Astrocyte of the cerebellum (primary cell): ENCODE data around the gene NKAIN4.
"Not testable (repeated sequence)": the region's sequence is repeated elsewhere in the genome, so short reads cannot be mapped to it uniquely, and the experiment has no call there.

Source experiments
- DNase-seq: peaks from one replicate; pipeline ENCODE4 v3.0.0-alpha.2; 2011; ENCODE audit warnings: low read depth
- H3K4me3 ChIP-seq: 2 replicates; pipeline ENCODE4 v1.5.1; 2011; ENCODE audit warnings: mild to moderate bottlenecking, low read depth, low read length, moderate library complexity
- CTCF ChIP-seq: IDR thresholded peaks from 2 replicates; pipeline ENCODE4 v1.5.1; 2012; ENCODE audit warnings: low read length, low read depth, moderate library complexity, mild to moderate bottlenecking; ENCODE audit errors: missing control alignments
- in situ Hi-C: cut with HindIII; loops from 2 replicates; pipeline ENCODE4 v1.10.0; 2017; ENCODE audit warnings: low sequenced_read_pairs

NKAIN4 gene

GRCh38 chr20:63253438-63254231, 628 bp downstream of the NKAIN4 start:
- in situ Hi-C loops = no loop called here
- no peak for TF ChIP-seq CTCF
- H3K4me3 ChIP-seq = no peak overlapping the region
- no peak for DNase-seq

DNA sequence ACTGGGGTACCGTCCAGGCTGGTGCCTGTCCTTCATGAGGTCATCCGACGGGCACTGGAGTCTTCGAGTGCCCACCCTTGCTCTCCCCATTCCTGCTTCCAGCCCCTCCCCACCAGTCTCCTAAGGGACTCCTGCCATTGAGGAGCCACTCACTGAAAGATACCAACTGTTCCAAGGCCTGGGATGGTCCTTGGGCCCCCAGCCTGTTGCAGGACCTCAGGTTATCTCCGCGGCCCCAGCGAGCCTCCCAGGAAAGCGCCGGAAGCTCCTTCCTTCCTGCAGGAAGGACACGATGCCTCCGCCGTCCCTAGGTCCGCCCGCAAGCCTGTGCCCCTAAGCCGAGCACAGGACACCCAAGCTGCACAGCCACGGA, 1.2 kb downstream of the NKAIN4 start:
- no peak for TF ChIP-seq CTCF
- in situ Hi-C loops = no loop called here
- DNase-seq = no peak
- H3K4me3 ChIP-seq = no peak overlapping the region

DNA sequence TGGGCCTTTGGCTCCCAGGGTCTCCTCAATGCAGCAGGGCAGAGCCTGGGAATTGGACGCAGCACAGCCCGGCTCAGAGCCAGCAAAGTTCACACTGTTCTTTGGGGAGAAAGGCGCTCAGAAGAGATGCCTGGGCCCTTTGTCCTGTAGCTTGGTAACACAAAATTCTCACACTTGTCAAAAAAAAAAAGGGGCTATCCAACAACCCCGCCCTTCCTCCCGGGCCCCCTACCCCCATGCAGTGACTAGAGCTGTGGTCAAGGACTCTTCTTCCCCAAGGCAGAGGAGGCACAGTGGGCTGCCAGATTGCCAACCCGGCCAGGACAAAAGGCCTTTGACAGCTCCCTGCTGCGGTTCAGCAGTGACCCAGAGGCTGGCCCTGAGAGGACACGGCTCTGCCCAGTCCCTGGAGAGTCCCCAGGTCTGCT, 2.0 kb downstream of the NKAIN4 start:
- TF ChIP-seq CTCF = no peak
- no peak overlapping the region for H3K4me3 ChIP-seq
- no peak for DNase-seq
- in situ Hi-C loops = no loop called here

GRCh38 chr20:63251350-63251749, 2.9 kb downstream of the NKAIN4 start:
- in situ Hi-C loops, H3K4me3 ChIP-seq, DNase-seq: not testable (repeated sequence)
- TF ChIP-seq CTCF = peak; percentile 11

DNA sequence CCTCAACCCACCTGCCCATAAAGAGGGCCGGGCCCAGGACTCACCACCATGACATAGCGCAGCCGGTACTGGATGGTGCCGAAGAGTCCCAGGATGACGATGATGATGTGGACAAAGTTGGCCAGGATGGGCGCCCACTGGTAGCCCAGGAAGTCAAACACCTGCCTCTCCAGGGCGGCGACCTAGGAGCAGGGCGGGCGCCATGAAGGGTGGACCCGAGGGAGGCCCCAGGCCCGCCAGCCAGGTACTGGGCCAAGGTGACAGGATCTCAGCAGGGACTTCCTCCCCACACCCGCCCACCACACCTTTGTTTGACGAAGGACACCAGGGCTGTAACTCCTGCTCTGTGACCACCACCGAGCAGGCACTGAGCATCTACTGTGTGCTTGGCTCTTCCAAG, 4.4 kb downstream of the NKAIN4 start:
- in situ Hi-C loops = no loop called here
- no peak for TF ChIP-seq CTCF
- no peak overlapping the region for H3K4me3 ChIP-seq
- DNase-seq = no peak

DNA sequence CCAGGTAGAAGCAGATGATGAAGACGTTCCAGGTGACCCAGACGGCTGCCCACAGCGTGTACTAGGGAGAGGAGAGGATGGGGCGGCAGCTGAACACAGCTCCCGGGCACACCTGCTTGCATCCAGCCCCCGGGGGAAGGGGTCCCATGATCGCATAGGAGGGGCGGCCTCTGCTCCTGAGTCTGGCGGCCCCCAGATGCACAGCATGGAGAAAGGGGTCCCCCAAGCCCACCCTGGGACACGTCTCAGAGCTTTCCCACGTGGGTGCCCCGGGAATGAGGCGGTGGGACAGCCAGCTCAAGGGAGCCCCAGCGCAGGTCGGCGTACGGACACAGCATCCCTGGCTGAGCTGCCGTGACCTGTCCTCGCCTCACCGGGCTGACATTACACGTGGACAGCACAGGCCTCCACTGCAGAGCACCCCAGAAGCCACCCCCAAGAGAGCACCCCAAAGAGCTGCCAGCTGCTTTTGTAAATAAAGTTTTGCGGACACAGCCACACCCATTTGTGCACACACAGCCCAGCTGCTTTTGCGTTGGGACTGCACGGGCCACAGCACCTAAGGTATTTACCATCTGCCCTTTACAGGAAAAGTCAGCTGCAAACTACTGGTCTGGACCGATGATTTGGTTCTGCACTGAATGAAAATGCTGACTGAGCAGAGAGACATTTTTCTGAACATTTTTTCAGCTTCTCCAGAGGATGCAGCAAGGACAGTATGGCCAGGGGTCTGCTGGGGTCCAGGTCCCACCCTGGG, 5.2 kb downstream of the NKAIN4 start:
- no peak for DNase-seq
- H3K4me3 ChIP-seq = no peak overlapping the region
- in situ Hi-C loops = no loop called here
- no peak for TF ChIP-seq CTCF
